Astrocyte (in vitro differentiated cells and primary cell): ENCODE data around the gene ZC3H18. TPM values are rescaled to one million over a fixed set of nuclear protein-coding genes. Genes with fewer than 3 reads are reported as not detected.

Experiments used
- DNase-seq: peaks from one replicate; pipeline ENCODE4 v3.0.0-alpha.2; 2010; ENCODE audit warnings: low read depth
- FAIRE-seq: peaks from 2 replicates; lab custom pipeline; 2011; peaks lifted over from hg19 to GRCh38; lab: Jason Lieb, UNC
- H2AFZ ChIP-seq: 2 replicates; pipeline ENCODE4 v1.6.0; 2012; ENCODE audit warnings: low read depth, low read length, inconsistent platforms
- H3K27ac ChIP-seq: 2 replicates; pipeline ENCODE4 v1.5.1; 2011; ENCODE audit warnings: low read depth, low read length, inconsistent platforms
- H3K27me3 ChIP-seq: 2 replicates; pipeline ENCODE4 v1.6.0; 2011; ENCODE audit warnings: low read length, inconsistent platforms; ENCODE audit not compliant: insufficient read depth
- H3K36me3 ChIP-seq: 2 replicates; pipeline ENCODE4 v1.5.1; 2011; ENCODE audit warnings: low read length, inconsistent platforms; ENCODE audit not compliant: insufficient read depth
- H3K4me1 ChIP-seq: 2 replicates; pipeline ENCODE4 v1.5.1; 2011; ENCODE audit warnings: low read length, inconsistent platforms; ENCODE audit not compliant: insufficient read depth
- H3K4me2 ChIP-seq: 2 replicates; pipeline ENCODE4 v1.6.0; 2012; ENCODE audit warnings: low read length, inconsistent platforms
- H3K4me3 ChIP-seq: 2 replicates; pipeline ENCODE4 v1.5.1; 2011; ENCODE audit warnings: low read depth, mild to moderate bottlenecking, low read length, inconsistent platforms; ENCODE audit not compliant: insufficient read depth
- H3K79me2 ChIP-seq: 2 replicates; pipeline ENCODE4 v1.6.0; 2012; ENCODE audit warnings: mild to moderate bottlenecking, low read length, inconsistent platforms; ENCODE audit not compliant: insufficient read depth
- H3K9ac ChIP-seq: 2 replicates; pipeline ENCODE4 v1.6.0; 2012; ENCODE audit warnings: mild to moderate bottlenecking, low read length, inconsistent platforms
- H3K9me3 ChIP-seq: 2 replicates; pipeline ENCODE4 v1.5.1; 2012; ENCODE audit warnings: low read depth, mild to moderate bottlenecking, low read length, inconsistent platforms; ENCODE audit not compliant: insufficient read depth
- H4K20me1 ChIP-seq: 2 replicates; pipeline ENCODE4 v1.6.0; 2012; ENCODE audit warnings: low read length, inconsistent platforms; ENCODE audit not compliant: insufficient read depth
- H3K27ac Mint-ChIP-seq: one replicate; pipeline ENCODE4 v1.8.0; 2021; ENCODE audit warnings: mild to moderate bottlenecking, mixed read lengths; ENCODE audit not compliant: unreplicated experiment
- H3K27me3 Mint-ChIP-seq: one replicate; pipeline ENCODE4 v1.8.0; 2021; ENCODE audit warnings: low read depth, mixed read lengths; ENCODE audit not compliant: unreplicated experiment
- H3K36me3 Mint-ChIP-seq: one replicate; pipeline ENCODE4 v1.8.0; 2021; ENCODE audit warnings: low read depth, mixed read lengths; ENCODE audit not compliant: unreplicated experiment
- H3K4me1 Mint-ChIP-seq: one replicate; pipeline ENCODE4 v1.8.0; 2021; ENCODE audit warnings: low read depth, mixed read lengths; ENCODE audit not compliant: unreplicated experiment
- H3K4me3 Mint-ChIP-seq: one replicate; pipeline ENCODE4 v1.8.0; 2021; ENCODE audit warnings: mild to moderate bottlenecking, moderate library complexity, mixed read lengths; ENCODE audit not compliant: unreplicated experiment
- H3K9me3 Mint-ChIP-seq: one replicate; pipeline ENCODE4 v1.8.0; 2021; ENCODE audit warnings: mild to moderate bottlenecking, mixed read lengths; ENCODE audit not compliant: unreplicated experiment
- CTCF ChIP-seq: IDR thresholded peaks from 2 replicates; pipeline ENCODE4 v1.5.1; 2011; ENCODE audit warnings: low read depth, mild to moderate bottlenecking, inconsistent platforms, low read length, moderate library complexity; ENCODE audit not compliant: insufficient read depth
- EZH2 ChIP-seq: IDR thresholded peaks from 2 replicates; pipeline ENCODE4 v1.6.1; 2012; ENCODE audit warnings: mild to moderate bottlenecking, low read length, inconsistent platforms; ENCODE audit not compliant: insufficient read depth
- total RNA-seq: library from RNA; stranded (reverse); gene quantifications from 2 replicates; pipeline ENCODE4 v1.2.1, GENCODE V29; 2021

ZC3H18 gene
- total RNA-seq, 1 donor from 2014 or later = 32.8 TPM

GRCh38 chr16:88528902-88529318, 41.3 kb upstream of the ZC3H18 start:
- Histone ChIP-seq H3K9me3 (no peaks in the 10 kb centered on the region), H3K36me3 (no peaks in the 10 kb centered on the region), H3K27me3 (peaks cover 3% of the 10 kb centered on the region), H3K27ac (no peak overlapping the region), H2AFZ (no peak overlapping the region), H4K20me1 (peaks cover 34% of the 10 kb centered on the region), H3K4me2 (no peak overlapping the region), H3K4me3 (no peak overlapping the region), H3K4me1 (peaks cover 8% of the 10 kb centered on the region), H3K9ac (no peak overlapping the region), H3K79me2 (no peaks in the 10 kb centered on the region)
- Mint-ChIP-seq H3K4me1 (no peaks in the 10 kb centered on the region), H3K27me3 (no peaks in the 10 kb centered on the region), H3K9me3 (no peaks in the 10 kb centered on the region), H3K36me3 (peaks cover 9% of the 10 kb centered on the region), H3K27ac (no peak overlapping the region), H3K4me3 (no peak overlapping the region)
- DNase-seq (no peak), FAIRE-seq (no peak)
- no peak for TF ChIP-seq CTCF
- no peak for TF ChIP-seq EZH2

GRCh38 chr16:88529596-88529995, 40.6 kb upstream of the ZC3H18 start:
- Histone ChIP-seq H3K4me2 (no peak overlapping the region), H3K27me3 (no peaks in the 10 kb centered on the region), H3K79me2 (no peaks in the 10 kb centered on the region), H3K27ac (no peak overlapping the region), H3K4me3 (no peak overlapping the region), H3K9ac (no peak overlapping the region), H3K4me1 (peaks cover 8% of the 10 kb centered on the region), H3K36me3 (no peaks in the 10 kb centered on the region), H2AFZ (no peak overlapping the region), H3K9me3 (no peaks in the 10 kb centered on the region), H4K20me1 (peaks cover 29% of the 10 kb centered on the region)
- H3K27ac Mint-ChIP-seq = no peak overlapping the region
- FAIRE-seq (no peak), DNase-seq (no peak)
- H3K36me3 Mint-ChIP-seq = peaks cover 9% of the 10 kb centered on the region
- TF ChIP-seq EZH2 = no peak
- TF ChIP-seq CTCF = no peak
- H3K9me3 Mint-ChIP-seq = no peaks in the 10 kb centered on the region
- H3K27me3 Mint-ChIP-seq = no peaks in the 10 kb centered on the region
- no peak overlapping the region for H3K4me3 Mint-ChIP-seq
- no peaks in the 10 kb centered on the region for H3K4me1 Mint-ChIP-seq

- Histone ChIP-seq H3K9ac (no peak overlapping the region), H3K4me1 (peaks cover 13% of the 10 kb centered on the region), H3K79me2 (no peaks in the 10 kb centered on the region), H3K27me3 (no peaks in the 10 kb centered on the region), H3K36me3 (no peaks in the 10 kb centered on the region), H3K27ac (no peak overlapping the region), H2AFZ (no peak overlapping the region), H3K4me3 (no peak overlapping the region), H3K4me2 (no peak overlapping the region), H4K20me1 (peaks cover 27% of the 10 kb centered on the region), H3K9me3 (no peaks in the 10 kb centered on the region)
- Mint-ChIP-seq H3K9me3 (no peaks in the 10 kb centered on the region), H3K36me3 (peaks cover 9% of the 10 kb centered on the region), H3K27ac (no peak overlapping the region), H3K27me3 (no peaks in the 10 kb centered on the region), H3K4me3 (no peak overlapping the region), H3K4me1 (no peaks in the 10 kb centered on the region)
- FAIRE-seq = no peak
- no peak for TF ChIP-seq CTCF
- no peak for TF ChIP-seq EZH2
- no peak for DNase-seq
Measured at GRCh38 chr16:88530051-88530857, 39.9 kb upstream of the ZC3H18 start.
